ENCODE results near the gene KCNQ1OT1.
A peak's percentile ranks its signal among the peaks of the same experiment; 100 is the strongest.

The KCNQ1OT1 gene

GRCh38 chr11:2704356-2704755, 4.6 kb upstream of the KCNQ1OT1 start:
- Mint-ChIP-seq H3K9me3 (no peaks in the 10 kb centered on the region), H3K27me3 (ENCODE audit: low read depth) (no peaks in the 10 kb centered on the region), H3K4me3 (no peak overlapping the region), H3K36me3 (ENCODE audit: low read depth) (no peaks in the 10 kb centered on the region), H3K27ac (no peak overlapping the region), H3K4me1 (ENCODE audit: low read depth) (no peaks in the 10 kb centered on the region)

DNA sequence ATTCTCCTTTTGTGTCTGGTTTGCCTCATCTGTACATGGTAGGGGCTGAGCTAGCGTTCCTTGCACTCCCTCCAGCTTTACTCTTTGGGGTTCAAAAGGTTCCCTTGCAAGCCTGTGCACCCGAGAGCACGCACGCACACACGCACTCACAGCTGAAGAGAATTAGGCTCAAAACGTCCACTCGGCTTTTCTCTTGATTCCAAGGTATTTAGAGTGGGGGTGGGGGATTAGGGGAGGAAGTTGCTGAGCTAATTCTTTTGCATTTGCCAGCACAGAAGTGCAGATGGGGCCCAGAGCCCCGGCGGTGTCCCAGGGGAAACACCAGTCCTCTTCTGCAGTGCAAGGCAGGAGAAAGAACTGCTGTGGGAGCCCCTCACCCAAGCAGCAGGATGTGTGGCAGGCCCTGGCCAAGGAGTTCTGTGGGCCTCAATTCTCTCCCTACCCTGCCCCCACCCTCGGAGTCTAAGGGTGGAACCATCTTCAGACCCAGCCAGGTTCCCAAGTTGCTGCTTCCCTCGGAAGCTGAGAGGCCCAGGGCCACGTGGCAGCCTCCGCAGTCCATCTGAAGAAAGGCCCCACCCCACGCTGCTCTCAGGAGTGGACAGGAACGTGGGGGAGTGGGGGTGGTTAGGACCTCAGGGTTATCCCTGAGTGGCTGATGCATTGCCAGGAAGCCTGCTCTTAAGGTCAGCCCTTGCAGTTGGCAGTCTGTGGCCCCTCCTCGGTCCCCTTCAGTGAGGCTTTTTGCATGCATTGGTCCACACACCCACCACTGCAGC, 3.8 kb upstream of the KCNQ1OT1 start:
- Mint-ChIP-seq H3K36me3 (ENCODE audit: low read depth) (no peaks in the 10 kb centered on the region), H3K4me1 (ENCODE audit: low read depth) (peaks cover 1% of the 10 kb centered on the region), H3K27me3 (ENCODE audit: low read depth) (no peaks in the 10 kb centered on the region), H3K9me3 (no peaks in the 10 kb centered on the region), H3K27ac (no peak overlapping the region), H3K4me3 (no peak overlapping the region)

DNA sequence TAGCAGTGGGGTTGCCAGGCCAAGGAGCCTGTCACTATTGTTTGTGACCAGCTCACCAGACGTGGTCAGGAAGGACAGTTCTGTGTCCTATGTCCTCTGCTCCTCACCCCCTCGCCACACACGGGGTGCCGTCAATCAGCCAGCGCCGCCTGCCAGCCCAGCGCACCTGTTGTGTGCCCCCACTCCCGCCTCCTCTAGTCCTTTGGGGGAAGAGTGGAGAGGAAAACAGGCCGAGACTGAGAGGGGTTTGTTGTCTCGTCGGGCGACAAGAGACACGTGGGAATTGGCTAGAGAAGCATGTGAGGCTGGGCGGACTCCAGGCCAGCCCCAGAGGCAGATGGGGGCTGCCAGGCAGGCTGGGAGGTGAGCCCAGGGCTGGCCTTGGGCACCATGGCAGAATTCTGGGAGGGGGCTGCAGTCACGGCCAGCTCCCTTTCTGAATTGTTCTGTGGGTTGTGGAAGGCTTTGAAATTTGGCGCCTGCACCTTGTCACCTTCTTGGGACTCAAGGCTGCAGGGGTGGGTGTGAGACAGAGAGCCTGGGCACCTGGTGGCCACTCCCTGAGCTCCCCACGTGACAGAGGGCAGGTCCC, 3.1 kb upstream of the KCNQ1OT1 start:
- Mint-ChIP-seq H3K4me3 (no peak overlapping the region), H3K36me3 (ENCODE audit: low read depth) (no peaks in the 10 kb centered on the region), H3K4me1 (ENCODE audit: low read depth) (peaks cover 6% of the 10 kb centered on the region), H3K27me3 (ENCODE audit: low read depth) (no peaks in the 10 kb centered on the region), H3K9me3 (no peaks in the 10 kb centered on the region), H3K27ac (no peak overlapping the region)

GRCh38 chr11:2701898-2702434, 2.2 kb upstream of the KCNQ1OT1 start:
- H3K27me3 Mint-ChIP-seq (ENCODE audit: low read depth): no peaks in the 10 kb centered on the region
- H3K4me3 Mint-ChIP-seq: peak overlapping the region; percentile 47
- no peak overlapping the region for H3K27ac Mint-ChIP-seq
- H3K36me3 Mint-ChIP-seq (ENCODE audit: low read depth): no peaks in the 10 kb centered on the region
- no peaks in the 10 kb centered on the region for H3K9me3 Mint-ChIP-seq
- H3K4me1 Mint-ChIP-seq (ENCODE audit: low read depth): peaks cover 7% of the 10 kb centered on the region

- H3K36me3 Mint-ChIP-seq (ENCODE audit: low read depth): no peaks in the 10 kb centered on the region
- peak overlapping the region; percentile 60 for H3K27ac Mint-ChIP-seq
- no peaks in the 10 kb centered on the region for H3K27me3 Mint-ChIP-seq (ENCODE audit: low read depth)
These were observed 1.4 kb upstream of the KCNQ1OT1 start for GRCh38 chr11:2701230-2701629.

DNA sequence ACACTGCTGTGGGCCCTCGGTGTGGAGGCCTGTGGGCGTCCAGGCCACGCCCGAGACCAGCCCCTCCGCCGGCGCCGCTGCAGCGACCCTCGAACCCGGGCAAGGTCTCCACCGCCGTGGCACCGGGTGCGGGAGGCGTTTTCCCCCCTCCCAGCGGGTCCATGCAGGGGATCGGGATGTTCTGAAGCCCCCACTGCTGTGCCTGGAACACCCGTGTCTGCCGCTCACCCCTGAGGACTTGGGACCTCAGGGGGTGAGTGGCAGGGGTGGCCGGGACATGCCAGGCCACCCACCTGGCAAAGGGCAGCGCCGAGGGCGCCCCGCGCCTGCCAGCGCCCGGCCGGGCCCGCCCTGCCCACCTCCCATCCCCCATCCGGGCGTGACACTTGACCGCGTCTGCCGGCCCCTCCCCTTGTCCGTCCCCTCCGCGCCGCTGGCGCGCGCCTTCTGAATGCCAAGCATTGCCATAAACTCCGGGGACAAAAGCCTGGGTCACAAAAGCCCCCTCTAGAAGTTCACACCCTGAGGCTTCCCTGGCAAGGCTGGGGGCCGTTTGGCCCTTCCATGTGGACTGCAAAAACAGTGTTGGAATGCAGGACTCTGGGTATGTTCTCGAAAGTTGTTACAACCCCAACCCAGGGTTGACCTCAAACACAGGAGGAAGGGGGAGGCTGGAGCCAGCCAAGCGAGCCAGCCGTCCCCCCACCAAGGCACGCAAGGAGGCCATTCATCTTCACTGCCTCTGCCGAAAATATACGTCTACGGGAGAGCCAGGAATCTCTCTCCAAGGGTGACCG, 819 bp upstream of the KCNQ1OT1 start:
- no peaks in the 10 kb centered on the region for H3K9me3 Mint-ChIP-seq
- peak overlapping the region; percentile 57 for H3K4me3 Mint-ChIP-seq
- H3K4me1 Mint-ChIP-seq (ENCODE audit: low read depth): peaks cover 7% of the 10 kb centered on the region
- no peaks in the 10 kb centered on the region for H3K27me3 Mint-ChIP-seq (ENCODE audit: low read depth)
- no peaks in the 10 kb centered on the region for H3K36me3 Mint-ChIP-seq (ENCODE audit: low read depth)
- H3K27ac Mint-ChIP-seq: peak overlapping the region; percentile 60

More at GRCh38 chr11:2701230-2701629, 1.4 kb upstream of the KCNQ1OT1 start:
- Mint-ChIP-seq H3K9me3 (no peaks in the 10 kb centered on the region), H3K4me3 (peak overlapping the region; percentile 48), H3K4me1 (ENCODE audit: low read depth) (peaks cover 7% of the 10 kb centered on the region)

GRCh38 chr11:2699185-2699530, 636 bp downstream of the KCNQ1OT1 start:
- Mint-ChIP-seq H3K4me3 (peak overlapping the region; percentile 80), H3K27me3 (ENCODE audit: low read depth) (no peaks in the 10 kb centered on the region), H3K4me1 (ENCODE audit: low read depth) (peaks cover 7% of the 10 kb centered on the region), H3K9me3 (no peaks in the 10 kb centered on the region), H3K36me3 (ENCODE audit: low read depth) (no peaks in the 10 kb centered on the region), H3K27ac (peak overlapping the region; percentile 77)

GRCh38 chr11:2698386-2699184, 1.2 kb downstream of the KCNQ1OT1 start:
- H3K27me3 Mint-ChIP-seq (ENCODE audit: low read depth): no peaks in the 10 kb centered on the region
- peaks cover 7% of the 10 kb centered on the region for H3K4me1 Mint-ChIP-seq (ENCODE audit: low read depth)
- peak overlapping the region; percentile 80 for H3K4me3 Mint-ChIP-seq
- H3K36me3 Mint-ChIP-seq (ENCODE audit: low read depth): no peaks in the 10 kb centered on the region
- peak overlapping the region; percentile 77 for H3K27ac Mint-ChIP-seq
- H3K9me3 Mint-ChIP-seq: no peaks in the 10 kb centered on the region

DNA sequence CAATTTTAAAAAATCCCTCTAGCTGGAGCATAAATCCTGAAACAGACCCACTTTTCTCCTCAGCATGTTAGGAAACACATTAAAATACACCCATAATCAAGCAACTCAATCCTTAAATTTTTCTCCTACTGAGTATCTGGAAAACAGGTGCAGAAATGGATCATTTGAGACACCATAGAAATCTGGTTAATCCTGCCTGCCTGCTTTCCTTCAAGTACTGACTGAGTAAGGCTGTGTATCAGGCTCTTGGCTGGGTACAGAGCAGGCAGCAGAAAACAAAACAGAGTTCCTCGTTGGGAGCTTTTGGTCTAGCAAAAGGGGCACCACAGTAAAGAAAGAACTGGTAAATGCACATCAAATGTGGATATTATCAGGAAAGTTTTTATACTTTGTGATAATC, 1.9 kb downstream of the KCNQ1OT1 start:
- no peaks in the 10 kb centered on the region for H3K9me3 Mint-ChIP-seq
- peaks cover 7% of the 10 kb centered on the region for H3K4me1 Mint-ChIP-seq (ENCODE audit: low read depth)
- H3K27ac Mint-ChIP-seq: no peak overlapping the region
- no peak overlapping the region for H3K4me3 Mint-ChIP-seq
- H3K36me3 Mint-ChIP-seq (ENCODE audit: low read depth): no peaks in the 10 kb centered on the region
- H3K27me3 Mint-ChIP-seq (ENCODE audit: low read depth): no peaks in the 10 kb centered on the region

DNA sequence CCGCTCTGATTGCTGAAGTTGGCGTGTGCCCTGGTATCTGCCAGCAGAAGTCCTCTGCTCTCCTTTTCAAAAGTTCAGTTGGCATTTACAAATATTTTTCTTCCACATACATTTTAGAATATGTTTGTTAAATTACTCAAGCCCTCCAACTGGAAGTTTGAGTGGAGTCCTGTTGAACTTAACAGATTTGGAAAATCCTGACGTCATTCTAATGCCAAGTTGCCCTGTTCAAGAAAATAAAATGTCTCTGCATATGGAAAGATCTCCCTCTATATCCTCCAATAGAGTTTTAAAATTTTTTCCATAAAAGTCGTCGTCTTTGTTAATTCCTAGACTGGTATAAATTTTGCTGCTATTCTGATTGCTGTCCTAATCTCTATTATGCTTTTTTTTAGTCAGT, 3.3 kb downstream of the KCNQ1OT1 start:
- H3K27me3 Mint-ChIP-seq (ENCODE audit: low read depth): no peaks in the 10 kb centered on the region
- H3K4me1 Mint-ChIP-seq (ENCODE audit: low read depth): peaks cover 7% of the 10 kb centered on the region
- H3K27ac Mint-ChIP-seq: no peak overlapping the region
- H3K36me3 Mint-ChIP-seq (ENCODE audit: low read depth): no peaks in the 10 kb centered on the region
- H3K4me3 Mint-ChIP-seq: no peak overlapping the region
- no peaks in the 10 kb centered on the region for H3K9me3 Mint-ChIP-seq

DNA sequence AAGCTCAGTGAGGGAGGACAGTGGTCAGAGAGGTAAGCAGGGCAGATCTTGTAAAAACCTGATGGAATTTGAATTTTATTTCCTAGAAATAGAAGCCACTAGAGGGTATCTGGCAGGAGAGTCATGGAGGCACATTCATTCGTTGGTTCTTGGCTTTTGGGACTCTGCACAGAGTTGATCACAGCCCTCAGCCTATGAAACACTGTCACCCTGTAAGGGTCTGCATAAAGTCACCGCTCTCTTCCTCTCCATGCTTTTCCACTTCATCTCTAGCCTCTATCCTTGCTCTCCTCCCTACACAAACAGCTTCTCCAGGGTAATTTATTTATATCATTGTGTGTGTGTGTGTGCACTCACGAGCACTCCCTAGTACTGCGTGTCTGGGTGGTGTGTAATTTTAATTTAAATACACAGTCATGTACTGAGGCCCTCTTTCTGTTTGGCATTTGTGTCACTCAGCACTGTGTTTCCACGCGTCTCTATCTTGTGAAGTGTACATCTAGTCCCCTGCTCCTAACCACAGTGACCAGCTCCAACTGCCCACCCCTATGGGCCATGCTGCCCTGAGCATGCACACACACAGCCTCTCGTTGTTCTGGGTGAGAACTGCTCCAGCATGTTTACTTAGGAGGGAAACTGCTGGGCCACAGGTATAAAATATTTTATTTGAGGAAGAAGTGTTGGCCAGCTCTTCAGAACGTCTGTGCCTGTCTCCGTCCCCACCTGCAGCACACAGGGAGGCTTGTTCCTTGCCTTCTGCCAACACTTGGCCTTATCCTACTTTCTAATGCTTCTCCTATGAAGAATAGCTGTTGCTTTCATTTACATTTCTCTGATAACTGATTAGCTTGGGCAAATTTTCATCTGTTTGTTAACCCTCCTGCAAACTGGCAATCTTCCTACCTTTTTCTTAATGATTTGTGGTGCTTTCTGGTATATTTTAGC, 4.5 kb downstream of the KCNQ1OT1 start:
- Mint-ChIP-seq H3K27me3 (ENCODE audit: low read depth) (no peaks in the 10 kb centered on the region), H3K4me3 (no peak overlapping the region), H3K36me3 (ENCODE audit: low read depth) (no peaks in the 10 kb centered on the region), H3K27ac (no peak overlapping the region), H3K4me1 (ENCODE audit: low read depth) (peaks cover 7% of the 10 kb centered on the region), H3K9me3 (no peaks in the 10 kb centered on the region)

DNA sequence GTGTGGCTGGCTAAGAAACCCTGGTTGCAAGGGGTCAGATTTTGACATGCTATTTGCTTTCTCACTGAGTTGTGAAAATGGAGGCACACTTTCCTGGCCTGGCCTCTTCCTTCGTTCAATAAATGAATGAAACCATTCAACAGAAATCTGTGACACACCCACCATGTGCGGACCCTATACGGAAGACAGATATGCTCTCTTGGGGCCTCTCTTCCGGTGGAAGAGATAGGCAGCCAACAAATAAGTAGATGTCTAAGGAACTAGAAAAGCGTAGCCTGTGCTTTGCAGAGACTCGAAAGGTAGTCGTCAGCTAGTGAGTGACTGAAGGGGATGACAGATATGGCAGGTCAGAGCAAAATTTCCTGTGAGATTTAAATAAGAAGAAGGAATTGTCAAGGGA, 5.3 kb downstream of the KCNQ1OT1 start:
- Mint-ChIP-seq H3K27ac (no peak overlapping the region), H3K9me3 (no peaks in the 10 kb centered on the region), H3K36me3 (ENCODE audit: low read depth) (no peaks in the 10 kb centered on the region), H3K4me3 (no peak overlapping the region), H3K4me1 (ENCODE audit: low read depth) (peaks cover 7% of the 10 kb centered on the region), H3K27me3 (ENCODE audit: low read depth) (no peaks in the 10 kb centered on the region)

Measured in T-helper 1 cell treated with Interleukin-12 subunit alpha and Interleukin-12 subunit beta and Interleukin-4 antibody, amounts not matched to agents 30 μg/mL and 1 μg/mL, for 36 hours (primary cell).